NCI-H82 treated with DMSO at 0.1 percent for 48 hours (cell line): ENCODE measurements around the gene SEC16A.
"Not testable (repeated sequence)": the region's sequence is repeated elsewhere in the genome, so short reads cannot be mapped to it uniquely, and the experiment has no call there.

Experiments
- DNase-seq: peaks from one replicate; lab custom pipeline; 2025; ENCODE audit not compliant: unreplicated experiment; lab: John Stamatoyannopoulos, UW

SEC16A gene

DNA sequence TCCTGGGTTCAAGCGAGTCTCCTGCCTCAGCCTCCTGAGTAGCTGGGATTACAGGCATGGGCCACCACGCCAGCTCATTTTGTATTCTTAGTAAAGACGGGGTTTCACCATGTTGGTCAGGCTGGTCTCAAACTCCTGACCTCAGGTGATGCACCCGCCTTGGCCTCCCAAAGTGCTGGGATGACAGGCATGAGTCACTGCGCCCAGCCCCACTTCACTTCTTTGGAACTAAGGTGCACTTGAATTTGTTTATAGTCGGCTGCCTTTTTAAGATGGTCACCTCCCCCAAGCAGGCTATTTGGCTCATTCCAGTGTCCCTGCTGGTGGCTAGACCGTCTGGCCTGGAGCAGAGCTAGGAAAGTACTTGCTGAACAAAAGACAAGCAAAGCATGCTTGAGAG lies 57.5 kb downstream of the SEC16A start:
- not testable (repeated sequence) for DNase-seq

- no peak for DNase-seq
These were observed 58.0 kb downstream of the SEC16A start for GRCh38 chr9:136424750-136425362.

DNA sequence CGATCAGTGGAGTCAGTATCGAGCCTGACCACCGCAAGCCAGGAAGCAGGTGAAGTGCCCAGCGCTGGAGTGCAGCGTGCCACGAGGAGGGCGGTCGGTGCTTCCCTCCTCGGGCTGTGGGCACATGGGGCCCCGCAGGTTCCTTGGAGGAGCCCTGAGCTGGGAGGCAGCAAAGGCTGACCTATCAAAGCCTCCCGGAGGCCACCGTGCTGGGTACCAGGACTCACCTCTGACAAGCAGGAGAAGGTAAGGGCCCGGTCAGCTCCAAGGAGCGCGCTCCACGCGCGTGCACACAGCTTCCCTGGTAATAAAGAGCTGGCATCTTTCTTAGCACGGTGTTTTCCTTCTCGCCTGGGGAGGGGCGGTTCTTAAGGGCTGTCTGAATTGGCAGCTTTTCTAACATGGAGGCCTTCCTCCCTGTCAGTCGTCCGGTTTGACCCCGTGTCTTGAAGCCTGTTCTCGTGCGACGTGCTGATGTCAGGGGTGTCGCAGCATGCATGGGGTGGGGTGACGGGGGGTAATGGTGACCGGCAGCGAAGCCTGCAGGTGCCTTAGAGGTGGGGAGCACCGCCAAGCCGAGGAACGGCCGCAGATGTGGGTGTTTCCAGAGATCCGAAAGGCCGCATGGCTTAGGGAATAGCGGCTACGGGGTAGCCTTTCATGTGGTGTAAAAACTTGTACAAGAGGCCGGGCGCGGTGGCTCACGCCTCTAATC lies 59.3 kb downstream of the SEC16A start:
- DNase-seq, result no peak

DNA sequence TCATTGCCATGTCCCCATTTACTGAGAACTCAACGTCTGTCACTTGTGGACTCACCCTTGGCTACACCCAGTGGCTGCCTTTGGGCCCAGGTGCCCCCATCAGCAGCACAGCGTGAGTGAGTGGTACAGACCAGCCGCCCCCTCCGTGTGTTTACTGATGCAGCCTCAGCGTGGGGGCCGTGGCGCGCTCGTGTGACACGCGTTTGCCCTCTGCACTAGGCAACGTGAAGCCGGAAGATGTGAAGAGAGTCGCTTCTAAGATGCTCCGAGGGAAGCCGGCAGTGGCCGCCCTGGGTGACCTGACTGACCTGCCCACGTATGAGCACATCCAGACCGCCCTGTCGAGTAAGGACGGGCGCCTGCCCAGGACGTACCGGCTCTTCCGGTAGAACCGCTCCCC lies 60.0 kb downstream of the SEC16A start:
- no peak for DNase-seq

DNA sequence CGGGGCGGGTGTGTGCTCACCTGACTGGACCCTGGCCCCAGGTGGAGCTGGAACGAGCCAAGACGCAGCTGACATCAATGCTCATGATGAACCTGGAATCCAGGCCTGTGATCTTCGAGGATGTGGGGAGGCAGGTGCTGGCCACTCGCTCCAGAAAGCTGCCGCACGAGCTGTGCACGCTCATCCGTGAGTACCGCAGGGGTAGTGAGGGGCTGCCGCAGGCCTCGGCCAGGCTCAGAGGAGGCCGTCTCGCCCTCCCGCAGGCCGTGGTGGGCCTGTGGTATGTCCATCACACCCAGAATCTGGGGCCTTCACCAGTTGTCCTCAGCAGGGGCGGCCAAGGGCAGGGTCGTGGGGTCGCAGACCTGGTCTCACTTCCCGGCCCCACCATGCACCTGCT lies 61.0 kb downstream of the SEC16A start:
- DNase-seq, result no peak

GRCh38 chr9:136419092-136419420 lies 63.8 kb downstream of the SEC16A start:
- no peak for DNase-seq

DNA sequence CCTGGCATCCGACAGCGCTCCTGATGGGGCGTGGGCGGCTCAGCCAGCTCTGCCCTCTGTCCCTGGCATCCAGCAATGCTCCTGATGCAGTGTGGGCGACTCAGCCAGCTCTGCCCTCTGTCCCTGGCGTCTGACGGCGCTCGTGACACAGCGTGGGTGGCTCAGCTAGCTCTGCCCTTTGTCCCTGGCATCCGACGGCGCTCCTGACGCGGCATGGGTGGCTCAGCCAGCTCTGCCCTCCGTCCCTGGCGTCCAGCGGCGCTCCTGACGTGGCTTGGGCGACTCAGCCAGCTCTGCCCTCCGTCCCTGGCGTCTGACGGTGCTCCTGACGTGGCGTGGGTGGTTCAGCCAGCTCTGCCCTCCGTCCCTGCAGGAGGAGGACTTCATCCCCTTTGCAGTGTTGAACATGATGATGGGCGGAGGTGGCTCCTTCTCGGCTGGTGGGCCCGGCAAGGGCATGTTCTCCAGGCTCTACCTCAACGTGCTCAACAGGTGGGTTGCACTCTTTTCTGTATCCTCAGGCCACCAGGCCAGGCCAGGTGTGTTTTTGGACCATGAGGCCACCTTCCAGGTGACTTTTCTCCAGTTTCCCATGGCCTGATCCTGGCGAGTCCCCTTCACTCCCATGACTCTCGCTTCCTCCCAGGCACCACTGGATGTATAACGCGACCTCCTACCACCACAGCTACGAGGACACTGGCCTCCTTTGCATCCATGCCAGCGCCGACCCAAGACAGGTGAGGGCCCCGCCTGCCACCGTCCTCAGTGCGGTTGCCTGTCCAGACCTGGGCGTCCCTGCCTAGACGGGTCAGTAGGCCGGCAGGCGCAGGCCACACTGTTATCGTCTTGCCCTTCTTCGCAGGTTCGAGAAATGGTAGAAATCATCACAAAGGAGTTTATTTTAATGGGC lies 64.4 kb downstream of the SEC16A start:
- no peak for DNase-seq

DNA sequence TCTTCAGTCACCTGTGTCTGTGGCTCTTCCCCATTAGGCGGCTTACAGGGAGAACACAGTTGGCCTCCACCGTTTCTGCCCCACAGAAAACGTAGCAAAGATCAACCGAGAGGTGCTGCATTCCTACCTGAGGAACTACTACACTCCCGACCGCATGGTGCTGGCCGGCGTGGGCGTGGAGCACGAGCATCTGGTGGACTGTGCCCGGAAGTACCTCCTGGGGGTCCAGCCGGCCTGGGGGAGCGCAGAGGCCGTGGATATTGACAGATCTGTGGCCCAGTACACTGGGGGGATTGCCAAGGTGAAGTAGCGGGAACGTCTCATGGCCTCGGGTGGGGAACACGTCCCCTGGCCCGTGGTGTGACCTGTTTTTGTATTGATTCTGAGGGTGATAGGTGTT lies 65.9 kb downstream of the SEC16A start:
- DNase-seq, result no peak

GRCh38 chr9:136416427-136416826 lies 66.4 kb downstream of the SEC16A start:
- DNase-seq, result no peak

- DNase-seq, result no peak
These were observed 69.9 kb downstream of the SEC16A start for GRCh38 chr9:136412962-136413361.

DNA sequence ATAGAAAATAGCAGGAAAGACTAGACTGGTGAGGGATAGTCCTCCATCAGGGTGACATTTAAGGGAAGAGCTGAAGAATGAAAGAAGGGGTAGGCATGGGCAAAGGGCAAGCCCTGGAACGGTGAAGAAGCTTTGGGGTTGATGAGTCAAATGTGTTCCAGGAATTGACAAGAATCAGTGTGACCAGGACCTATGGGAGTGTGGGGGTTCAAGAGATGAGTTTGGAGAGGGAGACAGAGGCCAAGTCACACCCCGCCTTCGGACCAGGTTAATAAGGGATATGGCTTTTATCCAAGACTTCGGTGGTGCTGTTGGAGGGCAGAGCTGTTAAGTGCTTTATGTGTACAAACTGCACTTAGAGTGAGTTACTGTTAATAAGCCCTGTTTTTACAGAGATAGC lies 71.5 kb downstream of the SEC16A start:
- no peak for DNase-seq

GRCh38 chr9:136410500-136411287 lies 72.1 kb downstream of the SEC16A start, which contains the start of the genes ENTR1 and PMPCA:
ENTR1 (minus strand) TSS chr9:136410614; CDS start chr9:136410397, 217 bp downstream.
PMPCA (plus strand) TSS chr9:136410658; CDS start chr9:136410669, 11 bp downstream.
- peak; percentile 25 for DNase-seq

GRCh38 chr9:136409557-136410455 lies 73.0 kb downstream of the SEC16A start:
- no peak for DNase-seq

DNA sequence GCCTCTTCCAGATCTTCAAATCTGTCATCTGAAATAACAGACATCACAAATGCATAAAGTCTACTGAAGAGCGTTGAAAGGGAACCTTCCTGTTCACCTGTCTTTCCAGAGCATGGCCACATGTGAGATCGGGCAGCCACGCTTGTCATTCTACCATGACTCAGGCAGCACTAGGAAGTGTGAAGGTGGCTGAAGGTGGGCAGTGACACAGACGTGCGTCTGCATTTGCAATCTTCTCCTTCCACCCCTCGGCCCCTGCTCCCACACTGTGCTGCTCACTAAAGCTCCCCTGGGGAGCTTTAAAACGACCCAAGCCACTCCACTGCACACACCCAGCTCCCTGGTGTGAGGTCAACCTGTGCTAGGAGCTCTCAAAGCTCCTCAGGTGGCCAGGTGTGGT lies 74.9 kb downstream of the SEC16A start:
- no peak for DNase-seq

DNA sequence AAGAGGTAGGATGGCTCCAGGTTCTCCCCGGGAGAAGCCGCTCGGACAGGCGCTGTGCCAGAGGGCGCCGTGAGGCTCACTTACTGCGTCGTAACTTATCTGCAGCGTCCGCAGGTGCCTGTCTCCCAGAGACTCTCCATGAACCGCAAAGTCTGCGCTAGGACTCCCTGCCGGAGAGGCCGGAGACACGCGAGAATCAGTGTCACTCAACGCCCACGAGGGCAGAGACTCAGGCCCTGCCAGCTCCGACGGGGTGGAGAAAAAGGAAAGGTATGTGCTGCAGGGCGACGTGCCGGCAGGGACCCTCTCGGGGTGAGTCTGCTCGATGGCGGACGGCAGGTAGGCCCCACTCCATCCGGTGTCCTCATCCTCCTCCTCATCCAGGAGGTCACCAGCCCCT lies 75.8 kb downstream of the SEC16A start:
- not testable (repeated sequence) for DNase-seq

DNA sequence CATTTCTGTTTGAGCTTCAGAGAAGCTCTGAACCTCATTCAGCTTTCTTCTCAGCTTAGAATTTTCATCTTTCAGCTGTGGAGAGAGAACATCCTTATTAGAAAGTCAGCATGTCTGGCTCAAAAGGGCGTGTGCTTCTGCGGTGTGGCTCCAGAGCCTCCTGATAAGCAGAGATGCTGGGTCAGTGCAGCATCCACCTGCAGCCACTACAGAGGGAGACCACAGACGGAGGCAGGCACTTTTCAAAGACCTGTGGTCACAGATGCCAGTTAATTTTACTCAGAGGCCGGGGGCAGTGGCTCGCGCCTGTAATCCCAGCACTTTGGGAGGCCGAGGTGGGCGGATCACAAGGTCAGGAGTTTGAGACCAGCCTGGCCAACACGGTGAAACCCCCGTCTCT lies 76.9 kb downstream of the SEC16A start:
- DNase-seq, result not testable (repeated sequence)

GRCh38 chr9:136405481-136405880 lies 77.4 kb downstream of the SEC16A start:
- no peak for DNase-seq

DNA sequence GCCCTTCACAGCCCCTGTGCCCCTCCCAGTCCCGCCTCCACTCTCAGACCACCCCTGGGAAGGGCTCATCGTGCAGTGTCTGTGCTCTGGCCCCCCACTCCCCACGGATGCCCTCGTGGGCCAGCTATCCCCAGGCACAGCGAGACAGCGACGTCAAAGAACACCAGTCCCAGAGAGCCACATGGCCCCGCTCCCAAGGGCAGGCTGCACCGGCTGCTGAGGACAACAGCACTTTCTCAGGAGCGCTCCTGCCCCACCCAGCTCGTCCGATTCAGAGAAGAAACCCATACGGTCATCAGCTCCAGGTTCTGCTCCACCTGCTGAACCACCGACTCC lies 78.1 kb downstream of the SEC16A start:
- DNase-seq, result no peak

DNA sequence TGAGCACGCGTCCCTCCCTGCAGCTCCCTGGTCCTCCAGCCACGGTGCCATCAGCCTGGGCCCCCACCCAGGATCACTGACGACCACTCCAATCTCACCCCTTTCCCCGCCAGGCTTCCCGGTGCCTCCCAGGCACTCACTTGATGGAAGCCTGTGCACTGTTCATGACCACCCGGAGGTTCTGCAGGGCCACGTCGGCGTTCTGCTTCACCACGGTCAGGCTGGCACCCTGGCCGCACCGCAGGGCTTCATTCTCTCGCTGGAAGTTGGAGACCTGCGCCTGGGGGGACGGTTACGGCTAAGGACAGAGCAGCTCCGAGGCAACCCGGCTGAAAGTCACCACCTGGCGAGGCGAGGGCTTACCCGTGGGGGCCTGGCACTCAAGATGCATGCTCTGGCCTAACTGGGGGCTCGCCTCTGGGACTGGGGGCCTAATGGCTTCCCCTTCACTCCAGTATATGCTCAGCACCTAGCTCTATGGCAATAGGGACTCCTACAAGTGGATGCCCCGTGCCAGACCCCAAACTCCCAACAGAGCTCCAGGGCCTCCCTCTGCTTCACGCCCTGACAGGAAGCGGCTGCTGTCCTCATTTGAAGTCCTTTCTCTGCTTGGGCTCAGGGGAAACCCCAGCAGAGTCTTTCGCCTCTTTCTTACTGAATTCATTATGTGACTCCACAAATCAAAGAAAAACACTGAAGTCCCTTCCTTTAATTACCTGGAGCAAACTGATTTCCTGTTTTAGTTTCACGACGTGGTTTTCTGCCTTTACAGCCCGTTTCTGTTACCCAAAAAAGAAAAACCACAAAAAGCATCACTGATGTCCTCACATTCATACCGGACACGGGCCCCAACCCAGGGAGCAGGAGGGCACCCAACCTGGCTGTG lies 78.7 kb downstream of the SEC16A start:
- no peak for DNase-seq
